Loucy (cell line): ENCODE data around the gene FOXP1.

Source experiments
- H2AFZ ChIP-seq: fragments of 200-600 bp; sonication (generic); 2 replicates; pipeline ENCODE4 v1.6.0; 2016; ENCODE audit warnings: antibody characterized with exemption, mild to moderate bottlenecking, low read length, moderate library complexity
- H3F3A ChIP-seq: fragments of 200-600 bp; 2 replicates; pipeline ENCODE4 v1.6.0; 2016; ENCODE audit warnings: antibody characterized with exemption, low read depth, mild to moderate bottlenecking
- H3K27me3 ChIP-seq: fragments of 200-600 bp; sonication (generic); 2 replicates; pipeline ENCODE4 v1.6.1; 2014; ENCODE audit warnings: low read length, mild to moderate bottlenecking; ENCODE audit not compliant: insufficient read depth, poor library complexity, severe bottlenecking
- H3K36me3 ChIP-seq: fragments of 200-600 bp; sonication (generic); 2 replicates; pipeline ENCODE4 v1.6.1; 2016; ENCODE audit warnings: low read length; ENCODE audit not compliant: insufficient read depth
- H3K4me1 ChIP-seq: fragments of 200-600 bp; sonication (generic); 2 replicates; pipeline ENCODE4 v1.5.1; 2014; ENCODE audit warnings: low read length, mild to moderate bottlenecking; ENCODE audit not compliant: insufficient read depth, poor library complexity, severe bottlenecking
- H3K4me2 ChIP-seq: fragments of 200-600 bp; sonication (generic); 2 replicates; pipeline ENCODE4 v1.6.0; 2014; ENCODE audit warnings: antibody characterized with exemption, low read length, low read depth, mild to moderate bottlenecking; ENCODE audit not compliant: poor library complexity, severe bottlenecking
- H3K4me3 ChIP-seq: fragments of 200-600 bp; sonication (generic); 2 replicates; pipeline ENCODE4 v1.5.1; 2014; ENCODE audit warnings: low read length, mild to moderate bottlenecking, mixed read lengths; ENCODE audit not compliant: poor library complexity, severe bottlenecking
- H3K79me2 ChIP-seq: fragments of 200-600 bp; sonication (generic); 2 replicates; pipeline ENCODE4 v1.6.1; 2014; ENCODE audit warnings: low read length; ENCODE audit not compliant: insufficient read depth
- H3K9ac ChIP-seq: fragments of 200-600 bp; sonication (generic); 2 replicates; pipeline ENCODE4 v1.6.0; 2014; ENCODE audit warnings: mild to moderate bottlenecking, low read depth, low read length, moderate library complexity; ENCODE audit not compliant: poor library complexity, severe bottlenecking
- H3K9me2 ChIP-seq: fragments of 200-600 bp; sonication (generic); replicated peaks from 2 replicates; pipeline ENCODE4 v1.6.1; 2016; ENCODE audit warnings: low read depth, low read length, mixed read lengths
- H3K9me3 ChIP-seq: fragments of 200-600 bp; sonication (generic); 2 replicates; pipeline ENCODE4 v1.6.1; 2014; ENCODE audit warnings: mild to moderate bottlenecking, antibody characterized with exemption, low read length, low read depth; ENCODE audit not compliant: insufficient read depth
- H4K20me1 ChIP-seq: fragments of 200-600 bp; sonication (generic); 2 replicates; pipeline ENCODE4 v1.6.0; 2014; ENCODE audit warnings: antibody characterized with exemption, low read length, mild to moderate bottlenecking; ENCODE audit not compliant: insufficient read depth, poor library complexity, severe bottlenecking
- EZH2phosphoT487 ChIP-seq: fragments of 200-600 bp; IDR thresholded peaks from 2 replicates; pipeline ENCODE4 v1.6.1; 2018; ENCODE audit warnings: antibody characterized with exemption, mild to moderate bottlenecking, moderate library complexity, borderline replicate concordance
- TF ChIP-seq, protein P1 (sequence below): fragments of 200-600 bp; sonication (generic); conservative IDR thresholded peaks from 2 replicates; pipeline ENCODE4 v1.5.1; 2014; ENCODE audit warnings: mild to moderate bottlenecking, antibody characterized with exemption, low read length

Gene FOXP1

DNA sequence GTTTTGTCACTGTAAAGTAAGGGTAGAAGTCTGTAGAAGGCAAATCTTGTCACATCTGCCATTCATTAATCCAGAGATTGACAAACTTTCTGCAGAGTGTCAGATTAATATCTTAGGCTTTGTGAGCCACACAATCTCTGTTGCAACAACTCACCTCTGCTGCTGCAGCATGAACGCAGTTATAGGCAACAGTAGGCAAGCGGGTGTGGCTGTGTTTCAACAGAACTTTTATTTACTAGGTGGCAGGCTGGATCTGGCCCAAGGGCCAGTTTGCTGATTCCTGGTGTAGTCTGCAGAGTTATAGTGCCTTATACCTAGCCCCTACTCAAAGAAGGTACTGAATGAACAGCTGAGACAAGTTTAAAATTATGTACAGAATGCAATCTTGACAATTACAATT is 396.7 kb downstream of the FOXP1 start:
- peaks cover 21% of the 10 kb centered on the region for H3K4me1 ChIP-seq
- no peak overlapping the region for H2AFZ ChIP-seq
- no peaks in the 10 kb centered on the region for H4K20me1 ChIP-seq
- no peak overlapping the region for H3K4me2 ChIP-seq
- TF ChIP-seq, protein P1, sequence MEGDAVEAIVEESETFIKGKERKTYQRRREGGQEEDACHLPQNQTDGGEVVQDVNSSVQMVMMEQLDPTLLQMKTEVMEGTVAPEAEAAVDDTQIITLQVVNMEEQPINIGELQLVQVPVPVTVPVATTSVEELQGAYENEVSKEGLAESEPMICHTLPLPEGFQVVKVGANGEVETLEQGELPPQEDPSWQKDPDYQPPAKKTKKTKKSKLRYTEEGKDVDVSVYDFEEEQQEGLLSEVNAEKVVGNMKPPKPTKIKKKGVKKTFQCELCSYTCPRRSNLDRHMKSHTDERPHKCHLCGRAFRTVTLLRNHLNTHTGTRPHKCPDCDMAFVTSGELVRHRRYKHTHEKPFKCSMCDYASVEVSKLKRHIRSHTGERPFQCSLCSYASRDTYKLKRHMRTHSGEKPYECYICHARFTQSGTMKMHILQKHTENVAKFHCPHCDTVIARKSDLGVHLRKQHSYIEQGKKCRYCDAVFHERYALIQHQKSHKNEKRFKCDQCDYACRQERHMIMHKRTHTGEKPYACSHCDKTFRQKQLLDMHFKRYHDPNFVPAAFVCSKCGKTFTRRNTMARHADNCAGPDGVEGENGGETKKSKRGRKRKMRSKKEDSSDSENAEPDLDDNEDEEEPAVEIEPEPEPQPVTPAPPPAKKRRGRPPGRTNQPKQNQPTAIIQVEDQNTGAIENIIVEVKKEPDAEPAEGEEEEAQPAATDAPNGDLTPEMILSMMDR = no peak
- no peak for TF ChIP-seq EZH2phosphoT487
- H3K9me2 ChIP-seq = no peaks in the 10 kb centered on the region
- no peak overlapping the region for H3K4me3 ChIP-seq
- no peaks in the 10 kb centered on the region for H3K9me3 ChIP-seq
- no peaks in the 10 kb centered on the region for H3K27me3 ChIP-seq
- H3K9ac ChIP-seq = no peak overlapping the region
- no peaks in the 10 kb centered on the region for H3F3A ChIP-seq
- H3K36me3 ChIP-seq = no peaks in the 10 kb centered on the region
- no peaks in the 10 kb centered on the region for H3K79me2 ChIP-seq

DNA sequence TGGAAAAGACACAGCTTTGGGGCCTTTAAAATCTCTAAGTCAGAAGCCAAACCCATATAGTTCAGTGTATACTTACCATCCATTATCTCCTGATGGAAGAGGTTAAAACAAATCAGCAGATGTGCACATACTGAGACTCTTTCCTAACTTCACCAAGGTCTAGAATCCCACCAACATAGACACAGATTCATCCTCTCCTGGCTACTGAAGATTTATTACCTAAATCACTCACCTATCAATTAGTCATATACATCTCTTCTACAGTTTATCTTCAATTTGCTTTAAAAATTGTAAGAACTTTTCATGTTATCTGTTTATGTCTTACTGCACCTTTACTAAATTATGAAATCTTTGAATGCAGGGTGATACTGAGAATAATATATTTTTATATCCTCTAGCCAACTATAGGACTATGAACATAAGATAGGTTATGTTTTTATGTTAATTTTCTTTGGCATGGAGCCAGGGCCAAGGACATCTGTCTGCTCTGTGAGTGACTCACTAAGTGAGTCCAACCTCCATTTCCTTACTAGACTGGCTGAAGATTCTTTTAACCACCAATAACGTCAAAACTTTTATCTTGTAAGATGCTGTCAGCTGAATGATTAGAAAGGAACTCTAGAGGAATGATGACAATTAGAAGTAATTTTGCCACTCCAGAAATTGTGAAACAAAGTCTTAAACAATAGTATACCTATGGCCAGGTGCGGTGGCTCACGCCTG is 397.6 kb downstream of the FOXP1 start:
- no peaks in the 10 kb centered on the region for H4K20me1 ChIP-seq
- no peak overlapping the region for H3K4me3 ChIP-seq
- no peak overlapping the region for H3K9ac ChIP-seq
- H3K27me3 ChIP-seq = no peaks in the 10 kb centered on the region
- peak overlapping the region; percentile 37 for H3K4me2 ChIP-seq
- no peak for TF ChIP-seq EZH2phosphoT487
- TF ChIP-seq, protein P1 = no peak
- no peaks in the 10 kb centered on the region for H3F3A ChIP-seq
- no peaks in the 10 kb centered on the region for H3K9me2 ChIP-seq
- no peaks in the 10 kb centered on the region for H3K79me2 ChIP-seq
- peaks cover 18% of the 10 kb centered on the region for H3K4me1 ChIP-seq
- H3K9me3 ChIP-seq = no peaks in the 10 kb centered on the region
- H3K36me3 ChIP-seq = no peaks in the 10 kb centered on the region
- H2AFZ ChIP-seq = no peak overlapping the region

DNA sequence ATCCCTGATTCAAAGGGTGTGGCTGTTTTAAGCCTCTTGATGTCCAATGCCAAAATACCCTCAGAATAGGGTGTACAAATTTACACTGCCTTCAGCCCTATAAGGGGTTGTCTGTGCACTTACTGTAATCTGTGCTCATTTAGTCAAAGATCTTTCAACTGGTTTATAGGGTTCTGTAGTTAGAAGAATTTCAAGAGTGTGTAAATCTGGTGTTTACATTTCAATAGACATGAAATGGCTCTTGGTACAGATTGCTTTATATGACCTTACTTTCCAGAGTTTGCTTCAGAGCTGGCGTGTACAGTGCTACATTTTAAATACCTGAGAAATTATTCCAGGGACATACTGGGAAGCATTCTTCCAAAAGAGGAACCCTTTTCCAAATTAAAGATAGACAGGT is 399.3 kb downstream of the FOXP1 start:
- no peak overlapping the region for H2AFZ ChIP-seq
- TF ChIP-seq, protein P1 = no peak
- TF ChIP-seq EZH2phosphoT487 = no peak
- no peak overlapping the region for H3K9ac ChIP-seq
- H3K36me3 ChIP-seq = no peaks in the 10 kb centered on the region; the same call in 1 of the 2 replicates
- H3F3A ChIP-seq = no peaks in the 10 kb centered on the region
- no peak overlapping the region for H3K4me3 ChIP-seq
- no peak overlapping the region for H3K4me2 ChIP-seq
- no peaks in the 10 kb centered on the region for H3K27me3 ChIP-seq
- H4K20me1 ChIP-seq = no peaks in the 10 kb centered on the region
- H3K79me2 ChIP-seq = no peaks in the 10 kb centered on the region
- H3K9me3 ChIP-seq = no peaks in the 10 kb centered on the region
- no peaks in the 10 kb centered on the region for H3K9me2 ChIP-seq
- peaks cover 17% of the 10 kb centered on the region for H3K4me1 ChIP-seq
